ENCODE measurements around the gene USH2A.

GRCh38 chr1:215878843-215879242 is 544.4 kb downstream of the USH2A start:
- TF ChIP-seq LEF1 (IDR thresholded peaks at IDR 0.05; ENCODE audit: borderline replicate concordance) (no peak), ELF4 (IDR thresholded peaks at IDR 0.05) (no peak), BHLHE40 (IDR thresholded peaks at IDR 0.05; ENCODE audit: borderline replicate concordance) (no peak)

Measured in HEK293T (cell line).